Epithelial cell of proximal tubule (primary cell): Measurements from ENCODE around the gene IL12RB2. TPM values are rescaled to one million over a fixed set of nuclear protein-coding genes. Genes with fewer than 3 reads are reported as not detected.
A peak's percentile ranks its signal among the peaks of the same experiment; 100 is the strongest.

Source experiments
- DNase-seq: peaks from one replicate; pipeline ENCODE4 v3.0.0-alpha.2; 2011; ENCODE audit warnings: low read depth
- H3K4me3 ChIP-seq: 2 replicates; pipeline ENCODE4 v1.5.1; 2011; ENCODE audit warnings: low read depth, mild to moderate bottlenecking, low read length
- total RNA-seq: library from RNA; depleted of rRNA; stranded (reverse); fragments of >200 nt; gene quantifications from 2 replicates; pipeline ENCODE4 v1.2.3, GENCODE V29; 2015
- TF ChIP-seq, protein P1 (sequence below): conservative IDR thresholded peaks from 2 replicates; pipeline ENCODE4 v1.5.1; 2012; ENCODE audit warnings: low read depth, mild to moderate bottlenecking, low read length

The IL12RB2 gene
- total RNA-seq, 1 donor from 2014 or later, result 1.3 TPM

DNA sequence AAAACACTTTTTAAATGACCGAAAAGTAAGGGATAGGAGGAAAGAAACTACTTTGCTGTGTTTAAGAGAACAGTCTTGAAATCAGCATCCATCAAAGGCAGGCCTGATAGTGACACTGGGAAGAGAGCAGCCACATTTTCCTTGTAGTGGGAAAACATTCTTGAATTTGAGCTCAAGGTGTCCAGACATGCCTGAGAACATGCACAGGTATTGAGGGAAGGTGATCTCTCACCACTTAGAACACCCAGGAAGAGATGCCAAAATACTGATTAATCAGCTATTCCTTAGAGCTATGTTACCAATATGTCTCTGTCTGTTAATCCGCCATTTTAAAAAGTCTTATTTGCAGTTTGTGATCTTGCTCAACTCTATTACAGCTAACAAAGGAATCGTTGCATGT is 25.9 kb downstream of the IL12RB2 start:
- H3K4me3 ChIP-seq, result no peak overlapping the region
- no peak for DNase-seq
- TF ChIP-seq, protein P1, sequence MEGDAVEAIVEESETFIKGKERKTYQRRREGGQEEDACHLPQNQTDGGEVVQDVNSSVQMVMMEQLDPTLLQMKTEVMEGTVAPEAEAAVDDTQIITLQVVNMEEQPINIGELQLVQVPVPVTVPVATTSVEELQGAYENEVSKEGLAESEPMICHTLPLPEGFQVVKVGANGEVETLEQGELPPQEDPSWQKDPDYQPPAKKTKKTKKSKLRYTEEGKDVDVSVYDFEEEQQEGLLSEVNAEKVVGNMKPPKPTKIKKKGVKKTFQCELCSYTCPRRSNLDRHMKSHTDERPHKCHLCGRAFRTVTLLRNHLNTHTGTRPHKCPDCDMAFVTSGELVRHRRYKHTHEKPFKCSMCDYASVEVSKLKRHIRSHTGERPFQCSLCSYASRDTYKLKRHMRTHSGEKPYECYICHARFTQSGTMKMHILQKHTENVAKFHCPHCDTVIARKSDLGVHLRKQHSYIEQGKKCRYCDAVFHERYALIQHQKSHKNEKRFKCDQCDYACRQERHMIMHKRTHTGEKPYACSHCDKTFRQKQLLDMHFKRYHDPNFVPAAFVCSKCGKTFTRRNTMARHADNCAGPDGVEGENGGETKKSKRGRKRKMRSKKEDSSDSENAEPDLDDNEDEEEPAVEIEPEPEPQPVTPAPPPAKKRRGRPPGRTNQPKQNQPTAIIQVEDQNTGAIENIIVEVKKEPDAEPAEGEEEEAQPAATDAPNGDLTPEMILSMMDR, result no peak

DNA sequence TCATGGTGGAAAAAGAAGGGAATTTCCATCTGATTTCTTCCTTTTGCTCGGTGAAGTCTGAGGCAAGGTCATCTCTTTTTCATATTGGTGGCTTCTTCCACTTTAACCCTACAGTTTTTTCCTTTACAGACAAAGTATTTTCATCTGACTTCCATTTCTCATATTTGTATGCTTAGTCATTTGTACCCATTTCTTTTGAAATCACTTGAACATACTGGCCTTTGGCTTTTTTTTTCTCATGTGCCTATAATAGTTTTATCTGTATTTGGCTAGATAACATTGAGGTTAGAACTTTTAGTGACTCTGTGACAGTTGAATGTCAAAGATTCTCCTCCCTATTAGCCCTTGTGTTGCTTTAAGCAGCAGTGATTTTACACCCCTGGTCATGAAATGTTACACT is 27.7 kb downstream of the IL12RB2 start:
- DNase-seq, result no peak
- TF ChIP-seq, protein P1, result no peak
- H3K4me3 ChIP-seq, result no peak overlapping the region

DNA sequence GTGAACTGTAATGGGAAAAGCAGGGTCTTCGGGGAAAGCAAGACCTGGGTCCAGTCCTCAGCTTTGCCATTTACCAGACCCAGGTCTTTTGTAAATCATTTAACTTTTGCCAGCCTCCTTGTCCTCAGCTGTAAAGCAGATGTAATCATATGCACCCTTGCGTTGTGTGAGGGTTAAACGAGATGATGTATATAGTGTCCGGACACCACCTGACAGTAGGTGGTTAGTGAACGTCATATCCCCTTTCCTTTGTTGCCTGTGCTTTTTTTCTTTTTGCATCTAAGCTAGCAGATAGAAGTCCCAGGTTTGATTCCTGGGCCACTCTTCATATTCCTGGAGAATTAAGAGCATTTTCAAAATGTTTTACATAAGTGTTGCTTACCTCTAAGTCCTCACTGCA is 28.5 kb downstream of the IL12RB2 start:
- no peak overlapping the region for H3K4me3 ChIP-seq
- DNase-seq, result no peak
- TF ChIP-seq, protein P1, result no peak

DNA sequence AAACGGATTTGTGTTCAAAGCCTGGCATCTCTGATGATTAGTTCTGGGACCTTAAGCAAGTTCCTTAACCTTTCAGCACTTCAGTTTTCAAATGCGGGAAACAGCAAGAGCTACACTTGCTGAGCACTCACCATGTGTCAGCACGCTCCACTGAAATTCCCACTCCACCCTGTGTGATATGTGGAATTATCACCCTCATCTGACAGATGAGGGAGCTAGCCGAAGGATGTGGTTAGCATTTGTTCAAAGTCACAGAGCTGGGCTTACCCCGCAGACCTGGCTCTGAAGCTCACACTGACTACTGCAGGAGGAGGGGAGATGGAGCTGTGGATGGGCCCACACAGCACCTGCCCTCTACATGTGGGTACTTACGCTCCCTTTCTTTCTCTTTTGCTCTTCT is 29.1 kb downstream of the IL12RB2 start:
- TF ChIP-seq, protein P1, result no peak
- no peak for DNase-seq

DNA sequence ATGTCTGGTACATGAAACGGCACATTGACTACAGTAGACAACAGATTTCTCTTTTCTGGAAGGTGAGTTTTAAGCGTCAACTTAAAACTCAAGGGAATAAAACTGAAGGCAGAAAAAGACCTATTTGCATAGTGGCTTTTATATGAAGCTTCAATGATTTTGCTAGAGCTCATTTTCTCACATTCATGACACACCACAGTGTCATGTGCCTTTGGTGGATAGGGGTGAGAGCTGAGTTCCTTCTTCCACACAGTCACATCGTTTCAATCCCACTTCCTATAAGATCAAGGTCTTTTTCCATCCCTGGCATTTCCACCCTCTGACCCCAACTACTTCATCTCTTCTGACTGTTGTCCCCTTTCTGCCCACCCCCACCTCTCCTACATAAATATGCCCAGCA is 31.0 kb downstream of the IL12RB2 start:
- DNase-seq, result no peak
- TF ChIP-seq, protein P1, result no peak
- no peak overlapping the region for H3K4me3 ChIP-seq

More for the DNA sequence above, 29.1 kb downstream of the IL12RB2 start:
- H3K4me3 ChIP-seq, result no peak overlapping the region

DNA sequence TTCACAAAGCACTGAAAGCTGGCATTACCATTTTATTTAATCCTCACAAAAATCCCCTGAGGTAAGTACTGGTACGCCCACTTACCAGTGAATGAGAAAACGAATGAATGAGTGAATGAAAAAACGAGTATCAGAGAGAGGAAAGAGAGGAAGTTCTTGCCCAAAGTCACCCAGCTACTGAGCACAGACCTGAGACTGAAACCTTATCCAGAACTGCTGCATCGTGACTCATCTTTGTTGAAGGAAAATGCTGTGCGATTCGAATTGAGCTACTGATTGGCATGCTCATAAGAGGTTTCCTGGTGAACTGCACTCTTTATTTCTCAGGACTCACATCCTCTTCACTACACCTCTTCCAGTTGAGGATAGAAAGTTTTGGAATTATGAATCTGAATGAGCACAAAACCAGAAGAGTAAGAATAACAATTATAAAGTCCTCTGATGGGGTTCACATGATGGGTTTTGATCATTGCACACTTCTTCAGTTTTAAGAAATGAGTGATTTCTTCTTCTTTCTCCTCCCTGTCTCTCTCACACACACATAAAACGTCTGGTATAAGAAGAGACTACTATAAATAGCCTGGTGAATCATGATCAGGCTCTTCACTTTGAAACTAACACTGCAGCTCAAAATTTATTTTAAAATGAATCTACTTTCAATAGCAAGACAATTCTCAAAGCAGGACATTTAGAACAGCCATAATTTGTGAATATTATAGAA is 32.1 kb downstream of the IL12RB2 start:
- DNase-seq, result peak; percentile 49
- H3K4me3 ChIP-seq, result no peak overlapping the region
- TF ChIP-seq, protein P1, result no peak
